Measurements from ENCODE around the gene SCFD1.

GRCh38 chr14:30698463-30698862, 76.3 kb downstream of the SCFD1 start:
- TF ChIP-seq CTCF (IDR thresholded peaks at IDR 0.05) = no peak
- no peak for TF ChIP-seq POLR2A (IDR thresholded peaks at IDR 0.05)
- TF ChIP-seq EP300 (IDR thresholded peaks at IDR 0.05) = no peak

All from upper lobe of left lung (tissue), 4 donors.